SK-N-MC (cell line): Measurements from ENCODE around the gene LRRC43.

Source experiments
- DNase-seq: peaks from one replicate; pipeline ENCODE4 v3.0.0-alpha.2; 2011; ENCODE audit warnings: low read depth, low spot score
- H3K27ac ChIP-seq: fragments of 200-600 bp; sonication (generic); 2 replicates; pipeline ENCODE4 v1.5.1; 2016; ENCODE audit warnings: mixed run types
- H3K36me3 ChIP-seq: fragments of 200-600 bp; sonication (generic); 2 replicates; pipeline ENCODE4 v1.6.1; 2017; ENCODE audit warnings: antibody characterized with exemption, low read length, mixed read lengths; ENCODE audit not compliant: insufficient read depth
- H3K4me3 ChIP-seq: fragments of 200-600 bp; sonication (generic); 2 replicates; pipeline ENCODE4 v1.5.1; 2016
- H3K9ac ChIP-seq: fragments of 200-600 bp; sonication (generic); 2 replicates; pipeline ENCODE4 v1.8.0; 2017; ENCODE audit warnings: mixed run types, mixed read lengths; ENCODE audit not compliant: insufficient read length
- H3K9me3 ChIP-seq: fragments of 200-600 bp; sonication (generic); 2 replicates; pipeline ENCODE4 v1.6.1; 2017; ENCODE audit warnings: low read depth, mild to moderate bottlenecking, antibody characterized with exemption, low read length, moderate library complexity, mixed read lengths
- EZH2 ChIP-seq: fragments of 200-600 bp; sonication (generic); IDR thresholded peaks from one replicate; pipeline ENCODE4 v1.6.1; 2017; ENCODE audit warnings: antibody characterized with exemption
- FOXP2 ChIP-seq: optimal IDR thresholded peaks from 2 replicates; pipeline ENCODE3; 2011; ENCODE audit warnings: mild to moderate bottlenecking, moderate library complexity; ENCODE audit not compliant: insufficient read depth; ENCODE audit errors: extremely low read length, control extremely low read depth
- POLR2AphosphoS5 ChIP-seq: IDR thresholded peaks from 2 replicates; pipeline ENCODE4 v1.6.1; 2012; ENCODE audit warnings: mild to moderate bottlenecking, low read depth, low read length, borderline replicate concordance

LRRC43 gene

GRCh38 chr12:122216445-122216844, 33.5 kb downstream of the LRRC43 start:
- Histone ChIP-seq H3K27ac (no peak overlapping the region), H3K9me3 (no peaks in the 10 kb centered on the region), H3K9ac (no peak overlapping the region), H3K4me3 (no peak overlapping the region), H3K36me3 (peaks cover 77% of the 10 kb centered on the region)
- TF ChIP-seq EZH2 (no peak), FOXP2 (no peak), POLR2AphosphoS5 (no peak)
- DNase-seq = no peak

- DNase-seq = peak; percentile 89
- Histone ChIP-seq H3K9me3 (no peaks in the 10 kb centered on the region), H3K9ac (peak within 1 kb of the TSS; percentile 96), H3K4me3 (peak within 1 kb of the TSS; percentile 95), H3K36me3 (peaks cover 30% of the 10 kb centered on the region), H3K27ac (peak within 1 kb of the TSS; percentile 80)
- no peak for TF ChIP-seq EZH2
- TF ChIP-seq POLR2AphosphoS5 = peak; percentile 96
- peak; percentile 52 for TF ChIP-seq FOXP2
Measured at GRCh38 chr12:122225683-122226365, 42.9 kb downstream of the LRRC43 start, which contains the start of gene DIABLO. TSS of gene DIABLO (minus strand) at chr12:122226052. CDS start at chr12:122226014, 38 bp downstream.

- peaks cover 30% of the 10 kb centered on the region; the same call in 1 of the 2 replicates for H3K36me3 ChIP-seq
- H3K4me3 ChIP-seq = peak overlapping the region; percentile 83
- TF ChIP-seq EZH2 (no peak), FOXP2 (no peak), POLR2AphosphoS5 (no peak)
- no peak overlapping the region for H3K27ac ChIP-seq
- no peak for DNase-seq
- H3K9me3 ChIP-seq = no peaks in the 10 kb centered on the region
- H3K9ac ChIP-seq = no peak overlapping the region
Measured at GRCh38 chr12:122226366-122227125, 43.6 kb downstream of the LRRC43 start.

GRCh38 chr12:122227341-122227740, 44.4 kb downstream of the LRRC43 start:
- Histone ChIP-seq H3K36me3 (peaks cover 23% of the 10 kb centered on the region; the same call in 1 of the 2 replicates), H3K27ac (no peak overlapping the region), H3K4me3 (no peak overlapping the region), H3K9me3 (no peaks in the 10 kb centered on the region), H3K9ac (no peak overlapping the region)
- DNase-seq = no peak
- TF ChIP-seq FOXP2 (no peak), POLR2AphosphoS5 (no peak), EZH2 (no peak)

- Histone ChIP-seq H3K9me3 (no peaks in the 10 kb centered on the region), H3K9ac (no peak overlapping the region), H3K27ac (no peak overlapping the region), H3K36me3 (peaks cover 19% of the 10 kb centered on the region; the same call in 1 of the 2 replicates), H3K4me3 (no peak overlapping the region)
- TF ChIP-seq FOXP2 (no peak), POLR2AphosphoS5 (no peak), EZH2 (no peak)
- no peak for DNase-seq
Measured at GRCh38 chr12:122228092-122228491, 45.2 kb downstream of the LRRC43 start.

- TF ChIP-seq FOXP2 (no peak), POLR2AphosphoS5 (no peak), EZH2 (no peak)
- DNase-seq = no peak
- H3K9ac ChIP-seq = no peak overlapping the region
- H3K36me3 ChIP-seq = peaks cover 10% of the 10 kb centered on the region; the same call in 1 of the 2 replicates
- no peaks in the 10 kb centered on the region for H3K9me3 ChIP-seq
- H3K27ac ChIP-seq = no peak overlapping the region
- no peak overlapping the region for H3K4me3 ChIP-seq
Measured at GRCh38 chr12:122230798-122231197, 47.9 kb downstream of the LRRC43 start.

- H3K36me3 ChIP-seq = peaks cover 10% of the 10 kb centered on the region; the same call in 1 of the 2 replicates
- no peak overlapping the region for H3K4me3 ChIP-seq
- no peak overlapping the region for H3K9ac ChIP-seq
- TF ChIP-seq FOXP2 (no peak), POLR2AphosphoS5 (no peak), EZH2 (no peak)
- H3K27ac ChIP-seq = no peak overlapping the region
- no peaks in the 10 kb centered on the region for H3K9me3 ChIP-seq
- no peak for DNase-seq
Measured at GRCh38 chr12:122232691-122233090, 49.8 kb downstream of the LRRC43 start.

GRCh38 chr12:122235741-122236140, 52.8 kb downstream of the LRRC43 start:
- TF ChIP-seq POLR2AphosphoS5 (no peak), EZH2 (no peak), FOXP2 (no peak)
- H3K27ac ChIP-seq = no peak overlapping the region
- peaks cover 10% of the 10 kb centered on the region; the same call in 1 of the 2 replicates for H3K36me3 ChIP-seq
- H3K9ac ChIP-seq = no peak overlapping the region
- DNase-seq = no peak
- no peak overlapping the region for H3K4me3 ChIP-seq
- no peaks in the 10 kb centered on the region for H3K9me3 ChIP-seq

GRCh38 chr12:122238861-122239260, 55.9 kb downstream of the LRRC43 start:
- Histone ChIP-seq H3K36me3 (peaks cover 4% of the 10 kb centered on the region; the same call in 1 of the 2 replicates), H3K4me3 (no peak overlapping the region), H3K9ac (no peak overlapping the region), H3K9me3 (no peaks in the 10 kb centered on the region), H3K27ac (no peak overlapping the region)
- DNase-seq = no peak
- TF ChIP-seq FOXP2 = no peak
